Stimulated activated CD8-positive, alpha-beta memory T cell treated with anti-CD3 and anti-CD28 coated beads, Interleukin-2, amount 100 ng/mL, for 48 hours (primary cell): ENCODE data around the gene KCTD19.
A peak's percentile ranks its signal among the peaks of the same experiment; 100 is the strongest.
"Not testable (repeated sequence)": the region's sequence is repeated elsewhere in the genome, so short reads cannot be mapped to it uniquely, and the experiment has no call there.

Experiments used
- DNase-seq, 2 donors: peaks; one replicate each; pipeline ENCODE4 v3.0.0-alpha.2; 2020; ENCODE audit warnings: low read depth in 2 of 2

KCTD19 gene

GRCh38 chr16:67326472-67327309 is at the start of gene KCTD19, which contains the start of gene LRRC36:
Gene KCTD19 (minus strand): TSS chr16:67326741. CDS start chr16:67326707, 34 bp downstream.
Gene LRRC36 (plus strand): TSS chr16:67326815. CDS start chr16:67326863, 48 bp downstream.
- peak; percentile 75 to 80 for DNase-seq

- DNase-seq = not testable (repeated sequence)
Observed at GRCh38 chr16:67376012-67376411, 49.5 kb upstream of the KCTD19 start.

GRCh38 chr16:67372664-67373063 is 46.1 kb upstream of the KCTD19 start:
- no peak for DNase-seq

- no peak for DNase-seq
Observed at GRCh38 chr16:67370661-67371060, 44.1 kb upstream of the KCTD19 start.

GRCh38 chr16:67364600-67365235 is 38.2 kb upstream of the KCTD19 start:
- no peak for DNase-seq

GRCh38 chr16:67361038-67361437 is 34.5 kb upstream of the KCTD19 start:
- DNase-seq = no peak

GRCh38 chr16:67359540-67360269 is 33.2 kb upstream of the KCTD19 start:
- not testable (repeated sequence) for DNase-seq

GRCh38 chr16:67357561-67357960 is 31.0 kb upstream of the KCTD19 start:
- no peak for DNase-seq

GRCh38 chr16:67356396-67356795 is 29.9 kb upstream of the KCTD19 start:
- no peak for DNase-seq

- DNase-seq = not testable (repeated sequence)
Observed at GRCh38 chr16:67352463-67352862, 25.9 kb upstream of the KCTD19 start.

GRCh38 chr16:67350324-67350723 is 23.8 kb upstream of the KCTD19 start:
- no peak for DNase-seq

- DNase-seq = no peak
Observed at GRCh38 chr16:67349172-67349571, 22.6 kb upstream of the KCTD19 start.

GRCh38 chr16:67346341-67346740 is 19.8 kb upstream of the KCTD19 start:
- DNase-seq = no peak

GRCh38 chr16:67345401-67345800 is 18.9 kb upstream of the KCTD19 start:
- DNase-seq = no peak

GRCh38 chr16:67342616-67343015 is 16.1 kb upstream of the KCTD19 start:
- no peak for DNase-seq

GRCh38 chr16:67341250-67341649 is 14.7 kb upstream of the KCTD19 start:
- no peak for DNase-seq

- no peak for DNase-seq
Observed at GRCh38 chr16:67339453-67339852, 12.9 kb upstream of the KCTD19 start.

GRCh38 chr16:67336648-67337047 is 10.1 kb upstream of the KCTD19 start:
- no peak for DNase-seq

GRCh38 chr16:67336116-67336515 is 9.6 kb upstream of the KCTD19 start:
- no peak for DNase-seq

GRCh38 chr16:67333315-67333714 is 6.8 kb upstream of the KCTD19 start:
- DNase-seq = no peak

- DNase-seq = no peak
Observed at GRCh38 chr16:67329901-67330300, 3.4 kb upstream of the KCTD19 start.

- DNase-seq = no peak
Observed at GRCh38 chr16:67327743-67328142, 1.2 kb upstream of the KCTD19 start.
